ENCODE data around the gene MOK.
"Not testable (repeated sequence)": the region's sequence is repeated elsewhere in the genome, so short reads cannot be mapped to it uniquely, and the experiment has no call there.

MOK gene

DNA sequence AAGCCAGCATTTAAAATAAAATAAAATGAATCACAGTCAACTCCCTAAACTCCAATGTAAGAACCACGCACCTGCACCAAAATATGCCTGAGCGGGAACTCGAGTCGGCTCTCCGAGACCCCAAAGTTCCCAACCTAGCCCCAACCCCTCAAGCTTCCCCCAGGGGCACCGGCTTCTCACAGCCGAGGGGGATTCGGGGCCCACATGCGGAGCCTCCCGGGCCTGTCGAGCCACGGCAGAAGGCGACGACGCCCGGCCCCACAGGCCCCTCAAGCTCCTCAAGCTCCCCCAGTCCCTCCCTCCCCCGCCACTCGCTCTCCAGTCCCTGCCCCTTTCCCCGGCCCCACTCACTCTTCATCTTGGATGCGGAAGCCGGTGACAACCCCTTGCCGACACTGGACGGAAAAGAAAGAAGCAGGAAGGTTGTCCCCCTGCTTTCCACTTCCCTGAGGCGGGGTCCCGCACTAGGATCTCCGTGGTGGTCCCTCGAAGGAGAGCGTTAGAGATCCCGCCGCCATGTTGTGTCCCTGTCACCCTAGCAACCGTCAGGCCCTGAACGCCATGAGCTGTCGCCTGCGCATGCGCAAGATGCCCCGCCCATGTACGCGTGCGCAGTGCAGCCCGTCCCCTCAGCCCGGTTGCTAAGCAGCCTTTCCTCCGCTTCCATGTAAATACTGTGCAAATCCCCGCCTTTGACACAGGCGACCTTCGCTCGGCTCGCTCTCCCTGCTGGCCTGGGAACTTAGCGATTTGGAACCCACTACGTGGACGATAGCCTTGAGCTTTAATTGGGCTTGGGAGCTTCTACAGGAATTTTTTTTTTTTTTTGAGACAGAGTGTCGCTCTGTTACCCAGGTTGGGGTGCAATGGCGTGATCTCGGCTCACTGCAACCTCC is at the start of gene MOK:
Gene MOK (minus strand): TSS at position 554 of the 896 bp plus-strand sequence. CDS start 196 bp downstream, at position 358.
- DNase-seq (ENCODE audit: low read depth), result peak; percentile 96
- TF ChIP-seq, protein P1, sequence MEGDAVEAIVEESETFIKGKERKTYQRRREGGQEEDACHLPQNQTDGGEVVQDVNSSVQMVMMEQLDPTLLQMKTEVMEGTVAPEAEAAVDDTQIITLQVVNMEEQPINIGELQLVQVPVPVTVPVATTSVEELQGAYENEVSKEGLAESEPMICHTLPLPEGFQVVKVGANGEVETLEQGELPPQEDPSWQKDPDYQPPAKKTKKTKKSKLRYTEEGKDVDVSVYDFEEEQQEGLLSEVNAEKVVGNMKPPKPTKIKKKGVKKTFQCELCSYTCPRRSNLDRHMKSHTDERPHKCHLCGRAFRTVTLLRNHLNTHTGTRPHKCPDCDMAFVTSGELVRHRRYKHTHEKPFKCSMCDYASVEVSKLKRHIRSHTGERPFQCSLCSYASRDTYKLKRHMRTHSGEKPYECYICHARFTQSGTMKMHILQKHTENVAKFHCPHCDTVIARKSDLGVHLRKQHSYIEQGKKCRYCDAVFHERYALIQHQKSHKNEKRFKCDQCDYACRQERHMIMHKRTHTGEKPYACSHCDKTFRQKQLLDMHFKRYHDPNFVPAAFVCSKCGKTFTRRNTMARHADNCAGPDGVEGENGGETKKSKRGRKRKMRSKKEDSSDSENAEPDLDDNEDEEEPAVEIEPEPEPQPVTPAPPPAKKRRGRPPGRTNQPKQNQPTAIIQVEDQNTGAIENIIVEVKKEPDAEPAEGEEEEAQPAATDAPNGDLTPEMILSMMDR (conservative IDR thresholded peaks at IDR 0.05; ENCODE audit: low read length), result no peak
- H3K4me3 ChIP-seq (ENCODE audit: low read length), result peak within 1 kb of the TSS; percentile 91

- no peak for DNase-seq (ENCODE audit: low read depth)
- no peak overlapping the region for H3K4me3 ChIP-seq (ENCODE audit: low read length)
- TF ChIP-seq, protein P1 (conservative IDR thresholded peaks at IDR 0.05; ENCODE audit: low read length), result no peak
Observed at GRCh38 chr14:102353126-102353619, 48.2 kb upstream of the MOK start.

- DNase-seq (ENCODE audit: low read depth), result no peak
- TF ChIP-seq, protein P1 (conservative IDR thresholded peaks at IDR 0.05; ENCODE audit: low read length), result no peak
- no peak overlapping the region for H3K4me3 ChIP-seq (ENCODE audit: low read length)
Observed at GRCh38 chr14:102352213-102352612, 47.2 kb upstream of the MOK start.

DNA sequence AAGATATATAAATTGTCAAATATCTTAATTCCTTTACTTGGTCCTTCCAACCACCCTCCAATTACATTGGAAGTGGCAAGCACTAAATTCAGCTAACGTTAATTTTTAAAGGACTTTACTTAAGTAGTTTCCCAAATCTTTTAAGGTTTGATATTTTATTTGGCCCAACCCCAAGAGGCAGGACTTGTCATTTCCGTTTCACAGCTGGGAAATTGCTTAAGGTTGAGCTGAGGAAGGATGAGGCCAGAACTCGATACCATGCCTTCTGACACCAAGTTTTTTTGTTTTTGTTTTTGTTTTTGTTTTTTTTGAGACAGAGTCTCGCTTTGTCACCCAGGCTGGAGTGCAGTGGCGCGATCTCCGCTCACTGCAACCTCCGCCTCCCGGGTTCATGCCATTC is 46.6 kb upstream of the MOK start:
- not testable (repeated sequence) for H3K4me3 ChIP-seq (ENCODE audit: low read length); DNase-seq (ENCODE audit: low read depth)

DNA sequence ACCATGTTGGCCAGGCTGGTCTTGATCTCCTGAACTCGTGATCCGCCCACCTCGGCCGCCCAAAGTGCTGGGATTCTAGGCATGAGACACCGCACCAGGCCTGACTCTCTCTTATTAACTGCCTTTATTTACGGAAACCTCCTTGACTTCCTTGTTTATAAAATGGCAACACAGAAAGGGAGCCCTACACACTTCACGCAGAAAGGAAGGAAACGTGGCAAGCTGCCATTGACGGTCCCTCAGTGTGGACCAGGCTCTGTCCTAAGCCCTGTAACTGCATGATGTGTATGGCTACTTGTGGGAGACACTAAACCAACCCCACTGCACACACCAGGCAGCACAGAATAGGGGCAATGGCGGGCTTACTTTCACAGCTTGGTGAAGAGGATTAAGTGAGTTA is 46.1 kb upstream of the MOK start:
- TF ChIP-seq, protein P1 (conservative IDR thresholded peaks at IDR 0.05; ENCODE audit: low read length), result no peak
- H3K4me3 ChIP-seq (ENCODE audit: low read length), result no peak overlapping the region
- no peak for DNase-seq (ENCODE audit: low read depth)

- TF ChIP-seq, protein P1 (conservative IDR thresholded peaks at IDR 0.05; ENCODE audit: low read length), result no peak
- no peak for DNase-seq (ENCODE audit: low read depth)
- no peak overlapping the region for H3K4me3 ChIP-seq (ENCODE audit: low read length)
Observed at GRCh38 chr14:102348376-102348775, 43.4 kb upstream of the MOK start.

GRCh38 chr14:102346645-102347044 is 41.7 kb upstream of the MOK start:
- no peak for DNase-seq (ENCODE audit: low read depth)
- TF ChIP-seq, protein P1 (conservative IDR thresholded peaks at IDR 0.05; ENCODE audit: low read length), result no peak
- H3K4me3 ChIP-seq (ENCODE audit: low read length), result no peak overlapping the region
